HL-60 (cell line): ENCODE measurements around the gene CPZ.

ENCODE experiments used
- DNase-seq, 2 experiments: peaks; one replicate each; pipeline ENCODE4 v3.0.0-alpha.2; 2010 to 2020; ENCODE audit warnings: low read depth in 1 of 2, low spot score in 1 of 2
- H3K27ac ChIP-seq: fragments of 250-450 bp; sonication (Bioruptor Pico); replicated peaks from 2 replicates; pipeline ENCODE4 v1.5.1; 2020; ENCODE audit warnings: mild to moderate bottlenecking, moderate library complexity
- H3K27me3 ChIP-seq: fragments of 250-450 bp; sonication (Bioruptor Pico); 2 replicates; pipeline ENCODE4 v1.5.1; 2021; ENCODE audit warnings: mild to moderate bottlenecking, moderate library complexity; ENCODE audit not compliant: insufficient read depth, poor library complexity, severe bottlenecking
- H3K4me3 ChIP-seq: replicated peaks from 2 replicates; pipeline ENCODE4 v1.5.1; 2011; ENCODE audit warnings: mild to moderate bottlenecking, control low read depth, low read length; ENCODE audit not compliant: insufficient read depth
- GABPA ChIP-seq: IDR thresholded peaks from 2 replicates; pipeline ENCODE4 v1.6.1; 2012; ENCODE audit warnings: low read depth
- POLR2AphosphoS5 ChIP-seq: IDR thresholded peaks from 2 replicates; pipeline ENCODE4 v1.6.1; 2012; ENCODE audit warnings: low read depth
- SPI1 ChIP-seq: IDR thresholded peaks from 2 replicates; pipeline ENCODE4 v1.6.1; 2012; ENCODE audit warnings: low read depth, mild to moderate bottlenecking, borderline replicate concordance
- TF ChIP-seq, protein P1 (sequence below): IDR thresholded peaks from one replicate; pipeline ENCODE4 v1.5.1; 2011; ENCODE audit warnings: low read length, control low read depth, inconsistent platforms; ENCODE audit not compliant: insufficient read depth
- TF ChIP-seq, protein P2 (sequence below): IDR thresholded peaks from 2 replicates; pipeline ENCODE4 v1.6.1; 2012; ENCODE audit warnings: low read depth; ENCODE audit not compliant: insufficient replicate concordance

Gene CPZ

DNA sequence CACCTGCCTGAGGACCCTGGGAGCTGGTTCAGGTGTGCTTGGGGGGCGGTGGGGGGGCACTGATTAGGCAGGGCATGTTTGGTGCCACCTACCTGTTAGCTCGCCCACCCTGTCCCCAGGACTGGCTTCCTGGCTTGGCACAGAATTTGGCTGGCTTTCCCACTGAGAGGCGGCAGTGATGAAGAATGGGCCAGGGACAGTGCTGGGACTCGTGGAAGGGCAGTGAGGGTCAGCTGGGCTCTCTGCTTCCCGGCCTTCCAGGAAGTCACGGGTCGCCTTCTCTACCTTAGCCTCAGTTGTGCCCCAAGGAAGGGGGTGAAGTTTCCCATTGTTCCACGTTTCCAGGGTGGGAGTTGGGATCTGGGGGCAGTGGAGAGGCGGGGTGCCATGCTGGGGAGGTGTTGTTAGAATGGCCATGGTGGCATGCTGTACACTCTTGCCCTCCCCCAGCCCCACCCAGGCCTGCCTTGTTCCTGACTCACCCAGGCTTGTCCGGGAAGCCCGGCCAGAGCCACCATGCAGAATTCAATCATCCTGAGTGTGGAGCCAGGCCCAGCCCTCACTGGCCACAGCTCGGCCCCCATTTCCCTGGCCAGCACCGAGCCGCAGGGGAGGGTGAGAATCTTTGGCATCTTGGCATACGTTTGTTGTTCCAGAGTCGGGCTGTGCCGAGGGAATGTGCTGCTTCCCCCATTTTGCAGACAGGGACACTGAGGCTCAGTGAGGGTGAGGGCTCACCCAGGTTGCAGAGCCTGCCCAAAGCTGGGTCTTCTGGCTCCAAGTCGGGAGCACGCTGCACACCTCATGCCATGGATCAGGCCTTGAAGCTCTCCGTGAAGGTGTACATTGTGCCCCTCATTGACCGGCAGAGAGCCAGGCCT is 34.2 kb upstream of the CPZ start:
- no peak for DNase-seq
- no peak overlapping the region for H3K4me3 ChIP-seq
- H3K27me3 ChIP-seq: no peaks in the 10 kb centered on the region
- TF ChIP-seq GABPA (no peak), POLR2AphosphoS5 (no peak), SPI1 (no peak)
- TF ChIP-seq, protein P1, sequence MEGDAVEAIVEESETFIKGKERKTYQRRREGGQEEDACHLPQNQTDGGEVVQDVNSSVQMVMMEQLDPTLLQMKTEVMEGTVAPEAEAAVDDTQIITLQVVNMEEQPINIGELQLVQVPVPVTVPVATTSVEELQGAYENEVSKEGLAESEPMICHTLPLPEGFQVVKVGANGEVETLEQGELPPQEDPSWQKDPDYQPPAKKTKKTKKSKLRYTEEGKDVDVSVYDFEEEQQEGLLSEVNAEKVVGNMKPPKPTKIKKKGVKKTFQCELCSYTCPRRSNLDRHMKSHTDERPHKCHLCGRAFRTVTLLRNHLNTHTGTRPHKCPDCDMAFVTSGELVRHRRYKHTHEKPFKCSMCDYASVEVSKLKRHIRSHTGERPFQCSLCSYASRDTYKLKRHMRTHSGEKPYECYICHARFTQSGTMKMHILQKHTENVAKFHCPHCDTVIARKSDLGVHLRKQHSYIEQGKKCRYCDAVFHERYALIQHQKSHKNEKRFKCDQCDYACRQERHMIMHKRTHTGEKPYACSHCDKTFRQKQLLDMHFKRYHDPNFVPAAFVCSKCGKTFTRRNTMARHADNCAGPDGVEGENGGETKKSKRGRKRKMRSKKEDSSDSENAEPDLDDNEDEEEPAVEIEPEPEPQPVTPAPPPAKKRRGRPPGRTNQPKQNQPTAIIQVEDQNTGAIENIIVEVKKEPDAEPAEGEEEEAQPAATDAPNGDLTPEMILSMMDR: no peak
- TF ChIP-seq, protein P2, sequence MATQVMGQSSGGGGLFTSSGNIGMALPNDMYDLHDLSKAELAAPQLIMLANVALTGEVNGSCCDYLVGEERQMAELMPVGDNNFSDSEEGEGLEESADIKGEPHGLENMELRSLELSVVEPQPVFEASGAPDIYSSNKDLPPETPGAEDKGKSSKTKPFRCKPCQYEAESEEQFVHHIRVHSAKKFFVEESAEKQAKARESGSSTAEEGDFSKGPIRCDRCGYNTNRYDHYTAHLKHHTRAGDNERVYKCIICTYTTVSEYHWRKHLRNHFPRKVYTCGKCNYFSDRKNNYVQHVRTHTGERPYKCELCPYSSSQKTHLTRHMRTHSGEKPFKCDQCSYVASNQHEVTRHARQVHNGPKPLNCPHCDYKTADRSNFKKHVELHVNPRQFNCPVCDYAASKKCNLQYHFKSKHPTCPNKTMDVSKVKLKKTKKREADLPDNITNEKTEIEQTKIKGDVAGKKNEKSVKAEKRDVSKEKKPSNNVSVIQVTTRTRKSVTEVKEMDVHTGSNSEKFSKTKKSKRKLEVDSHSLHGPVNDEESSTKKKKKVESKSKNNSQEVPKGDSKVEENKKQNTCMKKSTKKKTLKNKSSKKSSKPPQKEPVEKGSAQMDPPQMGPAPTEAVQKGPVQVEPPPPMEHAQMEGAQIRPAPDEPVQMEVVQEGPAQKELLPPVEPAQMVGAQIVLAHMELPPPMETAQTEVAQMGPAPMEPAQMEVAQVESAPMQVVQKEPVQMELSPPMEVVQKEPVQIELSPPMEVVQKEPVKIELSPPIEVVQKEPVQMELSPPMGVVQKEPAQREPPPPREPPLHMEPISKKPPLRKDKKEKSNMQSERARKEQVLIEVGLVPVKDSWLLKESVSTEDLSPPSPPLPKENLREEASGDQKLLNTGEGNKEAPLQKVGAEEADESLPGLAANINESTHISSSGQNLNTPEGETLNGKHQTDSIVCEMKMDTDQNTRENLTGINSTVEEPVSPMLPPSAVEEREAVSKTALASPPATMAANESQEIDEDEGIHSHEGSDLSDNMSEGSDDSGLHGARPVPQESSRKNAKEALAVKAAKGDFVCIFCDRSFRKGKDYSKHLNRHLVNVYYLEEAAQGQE: no peak
- H3K27ac ChIP-seq: no peak overlapping the region

DNA sequence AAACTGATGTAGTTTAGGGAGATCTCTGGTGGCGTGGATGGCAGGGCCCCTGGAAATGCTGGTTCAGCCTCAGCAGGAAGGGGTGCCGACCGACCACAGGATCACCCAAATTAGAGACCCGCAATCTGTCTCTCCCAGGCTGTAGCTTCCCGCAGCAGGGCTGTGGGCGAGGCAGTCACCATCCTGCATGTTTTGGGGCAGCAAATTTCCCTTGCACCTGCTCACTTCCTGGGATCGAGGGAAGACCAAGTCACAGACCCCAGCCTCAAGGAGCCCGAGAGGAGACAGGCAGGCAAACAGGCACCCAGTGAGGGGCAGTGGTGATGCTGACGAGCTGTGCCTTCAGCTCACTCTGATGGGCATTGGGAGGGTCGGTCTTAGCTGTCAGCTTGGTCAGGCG is 33.6 kb upstream of the CPZ start:
- no peak for TF ChIP-seq SPI1
- TF ChIP-seq POLR2AphosphoS5: no peak
- TF ChIP-seq, protein P1: no peak
- TF ChIP-seq, protein P2: no peak
- no peak for TF ChIP-seq GABPA
- no peak for DNase-seq
- H3K27me3 ChIP-seq: no peaks in the 10 kb centered on the region
- no peak overlapping the region for H3K27ac ChIP-seq
- no peak overlapping the region for H3K4me3 ChIP-seq

DNA sequence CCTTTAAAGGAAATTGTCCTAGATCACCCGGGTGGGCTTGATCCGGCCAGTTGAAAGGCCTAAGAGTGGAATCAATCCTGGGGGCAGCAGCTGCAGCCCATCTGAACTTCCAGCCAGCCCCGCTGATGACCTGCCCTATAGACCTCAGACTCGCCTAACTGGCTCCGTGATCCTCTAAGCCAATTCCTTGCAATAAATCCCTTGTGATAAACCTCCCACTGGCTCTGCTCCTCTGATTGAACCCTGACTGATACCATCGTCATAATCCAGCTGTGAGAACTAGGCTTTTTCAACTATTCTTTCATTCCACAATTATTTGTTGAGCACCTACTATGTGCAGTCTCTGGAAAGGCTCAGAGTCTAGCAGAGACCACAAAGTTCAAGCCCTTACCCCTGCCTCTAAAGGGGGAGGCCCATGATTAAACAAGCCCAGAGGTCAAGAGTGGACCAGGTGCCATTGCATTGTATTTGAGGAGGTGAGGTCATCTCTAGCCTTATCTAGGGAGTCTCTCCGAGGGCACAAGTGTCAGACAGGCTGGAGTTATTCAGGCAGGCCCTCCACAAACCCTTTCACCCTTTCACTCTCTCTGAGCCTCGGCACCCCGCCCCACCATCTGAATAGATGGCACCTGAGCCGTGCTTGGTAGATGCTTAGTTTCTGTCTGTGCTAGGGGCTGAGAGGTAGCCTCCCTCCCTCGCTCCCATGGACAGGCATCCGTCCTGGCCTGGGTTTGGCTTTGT is 32.9 kb upstream of the CPZ start:
- DNase-seq: no peak
- Histone ChIP-seq H3K4me3 (no peak overlapping the region), H3K27me3 (no peaks in the 10 kb centered on the region), H3K27ac (no peak overlapping the region)
- TF ChIP-seq, protein P2: no peak
- no peak for TF ChIP-seq POLR2AphosphoS5
- TF ChIP-seq GABPA: no peak
- TF ChIP-seq, protein P1: no peak
- no peak for TF ChIP-seq SPI1
